Tibial nerve (tissue), 3 donors: Measurements from ENCODE around the gene CAB39L.

ENCODE experiments used
- CTCF ChIP-seq, 5 experiments: fragments of 200-600 bp in 3 of 5; fragments of 450-650 bp in 2 of 5; sonication (generic) in 3 of 5; IDR thresholded peaks; one replicate each; pipeline ENCODE4 v1.5.1; 2016 to 2019; ENCODE audit warnings: antibody characterized with exemption in 5 of 5, mild to moderate bottlenecking in 3 of 5, moderate library complexity in 2 of 5
- POLR2A ChIP-seq, 2 donors: fragments of 450-650 bp; IDR thresholded peaks; one replicate each; pipeline ENCODE4 v1.6.1; 2017; ENCODE audit warnings: antibody characterized with exemption in 2 of 2, mild to moderate bottlenecking in 2 of 2, moderate library complexity in 2 of 2

DNA sequence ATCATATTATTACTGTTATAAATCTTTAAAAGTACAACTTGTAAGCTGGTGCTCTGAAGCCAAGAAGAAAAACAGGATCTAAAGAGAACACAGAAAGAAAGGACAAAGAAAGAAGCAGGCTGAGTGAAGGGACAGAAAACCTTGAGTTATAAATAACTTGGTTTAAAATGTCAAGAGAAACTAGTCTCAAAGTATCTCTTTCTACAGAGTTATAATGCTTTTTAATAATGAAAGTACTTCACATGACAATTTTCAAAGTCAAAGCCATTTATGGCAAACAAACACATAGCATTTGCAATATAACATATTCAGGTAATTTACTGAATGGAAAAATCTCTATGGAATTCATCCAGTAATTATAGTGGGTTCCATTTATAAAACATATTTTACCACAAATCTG is 33.4 kb downstream of the CAB39L start:
- TF ChIP-seq CTCF (IDR thresholded peaks at IDR 0.05) (no peak), POLR2A (IDR thresholded peaks at IDR 0.05) (no peak)
